GM19240 (cell line): Measurements from ENCODE around the gene STAC.

Experiments
- DNase-seq: peaks from one replicate; pipeline ENCODE4 v3.0.0; 2011; ENCODE audit warnings: low spot score; ENCODE audit not compliant: insufficient read length

Gene STAC, protein sequence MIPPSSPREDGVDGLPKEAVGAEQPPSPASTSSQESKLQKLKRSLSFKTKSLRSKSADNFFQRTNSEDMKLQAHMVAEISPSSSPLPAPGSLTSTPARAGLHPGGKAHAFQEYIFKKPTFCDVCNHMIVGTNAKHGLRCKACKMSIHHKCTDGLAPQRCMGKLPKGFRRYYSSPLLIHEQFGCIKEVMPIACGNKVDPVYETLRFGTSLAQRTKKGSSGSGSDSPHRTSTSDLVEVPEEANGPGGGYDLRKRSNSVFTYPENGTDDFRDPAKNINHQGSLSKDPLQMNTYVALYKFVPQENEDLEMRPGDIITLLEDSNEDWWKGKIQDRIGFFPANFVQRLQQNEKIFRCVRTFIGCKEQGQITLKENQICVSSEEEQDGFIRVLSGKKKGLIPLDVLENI

DNA sequence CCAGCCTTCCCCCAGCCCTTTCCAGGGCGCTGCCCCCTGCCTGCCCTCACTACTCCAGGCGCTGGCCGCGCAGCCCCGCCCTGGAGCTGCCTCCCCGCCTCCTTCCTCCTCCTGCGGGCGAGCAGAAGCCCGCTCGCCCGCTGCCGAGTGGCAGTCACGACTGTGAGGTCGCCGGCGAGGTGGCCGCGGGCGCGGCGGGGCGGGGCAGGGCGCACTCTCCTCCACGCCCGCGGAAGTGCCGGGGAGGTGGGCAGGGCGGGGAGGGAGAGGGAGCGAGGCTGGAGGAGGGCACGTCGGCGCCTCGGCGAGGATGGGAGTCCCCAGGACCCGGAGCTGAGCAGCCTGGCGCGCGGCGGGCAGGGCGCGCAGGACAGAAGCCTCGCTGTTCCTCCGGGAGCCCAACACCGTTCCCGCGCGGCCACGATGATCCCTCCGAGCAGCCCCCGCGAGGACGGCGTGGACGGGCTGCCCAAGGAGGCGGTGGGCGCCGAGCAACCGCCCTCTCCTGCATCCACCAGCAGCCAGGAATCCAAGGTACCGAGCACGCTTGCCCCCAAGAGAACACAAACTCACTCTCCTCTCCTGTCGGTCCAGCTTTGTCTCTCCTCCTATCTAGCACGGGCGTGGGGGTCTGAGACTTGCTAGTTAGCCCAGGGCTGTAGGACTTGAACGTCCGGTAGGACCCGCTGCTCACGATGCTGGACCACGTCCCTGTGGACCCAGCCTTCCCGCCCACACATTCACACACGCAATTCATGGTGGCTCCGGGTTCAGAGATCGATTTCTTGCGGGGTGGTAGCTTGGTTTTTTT lies at the start of gene STAC:
TSS of gene STAC (plus strand) at position 284 of the 811 bp plus-strand sequence. CDS start at position 424, 140 bp downstream.
- no peak for DNase-seq

DNA sequence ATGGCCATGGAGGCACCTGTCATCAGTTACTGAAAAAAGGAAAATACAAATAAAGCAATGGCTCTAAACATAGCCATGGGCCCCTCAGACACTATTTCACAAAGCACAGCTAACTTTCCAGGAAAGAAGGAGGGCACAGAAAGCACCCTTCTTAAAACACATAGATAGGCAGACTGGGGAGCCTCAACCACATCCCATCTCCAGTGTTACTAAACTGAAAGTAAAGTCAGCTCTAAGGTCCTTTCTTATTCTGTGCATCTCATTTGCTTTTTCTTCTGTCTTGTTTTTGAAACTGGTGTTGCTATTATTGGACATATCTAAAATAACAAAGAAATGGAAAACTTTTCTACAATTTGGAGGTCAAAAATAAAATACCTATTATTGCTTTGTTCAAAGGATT lies 48.2 kb upstream of the STAC start:
- DNase-seq = no peak

DNA sequence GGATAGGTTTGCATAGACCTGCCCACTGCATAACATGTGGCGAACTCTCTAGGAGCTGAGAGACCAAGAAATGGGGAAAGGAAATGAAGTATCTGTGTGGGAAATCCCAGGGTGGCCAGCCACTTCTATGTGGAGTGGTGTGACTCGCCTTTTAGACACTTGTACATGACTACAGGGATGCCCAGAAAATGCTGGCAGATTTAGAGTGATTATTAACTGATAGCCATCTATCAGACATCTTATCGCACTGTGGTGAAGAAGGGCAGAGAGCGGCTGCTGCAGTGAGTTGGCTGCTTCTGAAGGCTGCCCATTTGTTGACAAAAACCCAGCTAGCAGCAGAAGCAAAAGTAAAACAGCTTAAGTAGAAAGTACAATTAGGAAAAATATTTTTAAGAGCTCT lies 18.1 kb upstream of the STAC start:
- no peak for DNase-seq

DNA sequence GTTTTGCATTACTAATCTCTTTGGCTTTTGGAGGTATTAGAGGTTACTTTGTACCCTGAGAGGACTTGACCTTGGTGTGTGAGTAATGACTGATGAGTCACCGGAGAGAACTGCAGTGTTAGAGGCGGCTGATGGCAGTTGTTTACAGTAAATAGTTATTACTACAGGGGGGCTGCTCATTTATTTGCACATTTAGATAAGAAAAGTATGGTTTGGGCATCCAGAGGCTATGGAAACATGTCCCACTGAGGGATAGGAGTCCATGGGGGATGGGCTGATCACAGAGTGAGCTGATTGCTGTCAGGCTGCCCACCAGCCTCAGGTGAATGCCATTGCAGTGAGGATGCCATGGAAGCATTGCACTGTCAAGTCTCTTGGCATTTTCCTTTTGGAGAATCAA lies 17.3 kb upstream of the STAC start:
- no peak for DNase-seq

DNA sequence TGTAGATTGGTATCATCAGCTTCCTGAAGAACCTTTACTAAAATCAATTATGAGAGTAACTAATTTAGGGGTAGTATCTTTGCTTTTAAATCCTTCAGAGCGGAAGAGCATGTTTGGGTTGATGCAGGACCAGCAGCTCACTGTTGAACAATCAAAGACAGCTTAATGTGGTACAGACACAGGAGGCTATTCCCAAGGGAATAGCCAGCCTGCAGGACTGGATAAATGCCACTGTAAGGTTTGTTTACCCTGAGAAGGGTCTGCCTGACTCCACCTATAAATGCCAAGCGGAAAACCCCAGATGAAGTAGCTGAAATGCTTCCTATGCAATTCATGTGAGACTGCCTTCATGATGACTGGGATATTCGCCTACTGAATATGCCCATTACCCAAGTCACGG lies 16.0 kb upstream of the STAC start:
- DNase-seq = no peak

DNA sequence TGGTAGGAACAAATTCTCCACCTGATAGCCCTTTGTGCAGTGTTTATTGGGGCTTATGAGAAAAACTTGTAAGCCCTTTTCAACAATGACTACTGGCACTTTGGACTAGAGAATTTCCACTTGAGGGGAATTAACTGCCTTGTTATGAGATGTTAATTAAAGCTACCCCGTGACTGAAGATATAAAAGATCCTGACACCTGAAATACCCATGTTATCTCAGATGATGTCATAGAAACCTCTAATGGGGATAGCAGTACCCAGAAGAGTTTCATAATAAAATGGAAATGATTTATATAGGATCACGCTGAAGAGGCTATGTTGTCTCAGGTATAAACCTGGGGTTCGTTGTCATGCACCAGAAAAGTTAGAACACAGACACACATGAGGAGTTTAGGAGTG lies 14.5 kb upstream of the STAC start:
- no peak for DNase-seq

DNA sequence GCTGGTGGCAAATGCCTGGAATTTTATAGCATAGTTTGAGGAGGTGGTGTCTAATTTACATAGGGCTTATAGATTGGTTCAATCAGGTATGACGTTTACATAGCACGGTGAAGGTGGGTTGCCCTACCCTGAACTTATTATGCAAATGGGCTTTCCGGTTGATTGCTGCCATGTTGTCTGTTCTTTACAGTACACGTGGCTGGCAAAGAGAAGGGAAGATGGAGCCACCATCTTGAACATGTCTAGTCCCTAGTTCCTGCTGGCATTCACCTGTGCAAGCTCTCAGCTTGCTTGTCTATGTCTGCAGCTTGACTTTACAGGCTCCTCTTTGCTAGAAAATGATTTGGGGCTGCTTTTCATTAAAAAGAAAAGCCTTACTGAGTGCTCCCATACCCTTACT lies 14.0 kb upstream of the STAC start:
- no peak for DNase-seq

DNA sequence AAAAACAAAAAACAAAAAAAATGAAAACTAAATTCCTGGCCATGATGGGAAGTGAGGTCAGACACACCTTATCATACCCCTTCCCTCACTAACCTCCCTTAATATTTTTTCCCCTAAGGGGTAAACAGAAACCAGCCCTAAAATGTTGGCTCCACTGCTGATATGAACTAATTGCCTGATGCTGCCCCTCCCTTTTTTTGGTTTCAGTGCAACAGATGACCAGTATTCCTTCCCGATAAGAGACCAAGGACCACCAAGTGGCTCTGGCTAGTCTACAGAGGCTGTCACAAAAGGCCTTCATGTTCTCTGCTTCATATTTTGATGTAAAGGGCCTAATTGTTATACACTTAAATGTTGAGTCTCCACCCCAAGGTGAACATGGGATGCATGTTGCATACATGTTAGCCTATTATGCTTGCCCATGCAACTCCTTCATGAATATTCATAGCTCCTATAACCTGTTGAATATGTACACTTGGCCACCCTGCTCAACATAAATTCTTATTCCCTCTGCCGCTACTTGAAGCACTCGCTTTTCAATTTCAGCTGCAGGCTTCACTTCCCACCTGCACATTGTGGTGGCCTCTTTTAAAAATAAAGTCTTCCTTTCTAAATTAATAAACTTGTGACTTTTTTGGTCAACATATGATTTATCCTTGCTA lies 12.3 kb upstream of the STAC start:
- DNase-seq = no peak

DNA sequence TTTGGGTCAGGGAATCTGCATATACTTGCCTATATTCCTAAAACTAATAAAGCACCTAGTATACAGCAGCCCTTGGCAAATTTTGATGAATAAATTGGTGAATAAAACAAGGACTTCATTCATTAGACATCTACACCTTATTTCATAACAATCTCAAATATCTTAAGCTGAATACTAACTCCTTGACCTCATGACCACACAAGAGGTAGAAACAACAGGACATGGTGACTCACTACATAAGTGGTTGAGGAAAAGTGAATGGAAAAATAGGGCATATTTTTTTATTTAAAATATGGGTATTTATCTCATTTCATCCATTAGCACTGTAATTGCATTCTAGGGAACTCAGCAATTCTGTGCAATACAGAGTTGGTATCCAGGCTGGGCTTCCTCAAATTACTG lies 7.8 kb upstream of the STAC start:
- no peak for DNase-seq

DNA sequence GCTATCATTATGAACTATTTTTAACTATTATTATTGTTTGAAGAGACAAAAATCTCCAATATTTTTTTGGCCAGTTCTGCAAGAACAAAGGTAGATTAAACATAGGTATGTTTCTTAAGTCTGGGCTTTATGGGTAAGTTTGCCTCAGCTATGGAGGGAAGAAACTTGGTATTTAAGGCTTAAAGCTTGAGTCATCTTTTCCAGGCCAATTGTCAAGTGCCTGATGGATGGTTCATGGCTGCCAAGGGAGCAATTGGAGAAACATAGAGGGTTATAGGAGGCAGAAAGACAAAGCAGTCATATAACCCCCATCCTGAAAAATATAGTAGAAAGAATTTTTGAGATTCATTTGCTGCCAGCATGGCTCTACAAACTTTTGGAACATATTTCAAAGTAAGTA lies 7.2 kb upstream of the STAC start:
- no peak for DNase-seq

DNA sequence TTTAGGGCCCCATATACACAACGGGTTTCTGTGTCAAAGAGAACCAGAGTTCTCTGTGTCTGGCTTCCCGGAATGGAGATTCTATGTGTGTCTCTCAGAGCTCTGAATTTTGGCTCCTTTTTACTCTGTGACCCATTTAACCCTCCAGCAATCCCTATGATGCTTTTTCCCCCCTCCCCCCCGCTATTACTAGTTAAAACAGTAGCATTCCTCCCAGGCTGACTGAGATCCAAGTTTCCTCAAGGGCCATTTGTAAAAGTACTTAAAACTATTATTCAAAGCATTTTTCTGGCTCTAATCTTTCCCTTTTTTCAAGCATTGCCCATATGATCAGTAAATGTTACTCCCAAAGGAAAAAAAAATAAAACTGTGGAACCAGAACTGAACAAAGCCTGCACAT lies 6.6 kb upstream of the STAC start:
- DNase-seq = no peak

DNA sequence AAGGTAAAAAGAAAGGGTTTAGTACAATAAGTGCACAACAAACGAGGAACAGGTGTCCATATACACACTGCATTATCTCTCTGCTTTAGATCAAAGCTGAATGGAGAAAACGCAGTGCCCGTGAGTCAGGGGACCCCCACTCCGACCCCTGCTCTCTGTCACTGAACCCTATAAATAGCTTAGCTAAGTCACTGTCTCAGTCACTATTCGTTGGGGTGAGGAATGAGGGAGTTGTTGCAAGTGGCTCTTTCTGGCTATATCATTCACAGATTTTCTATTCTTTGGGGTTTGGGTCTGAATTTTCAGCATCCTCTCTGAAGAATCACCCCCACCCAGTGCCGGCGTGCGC lies 458 bp upstream of the STAC start:
- no peak for DNase-seq

DNA sequence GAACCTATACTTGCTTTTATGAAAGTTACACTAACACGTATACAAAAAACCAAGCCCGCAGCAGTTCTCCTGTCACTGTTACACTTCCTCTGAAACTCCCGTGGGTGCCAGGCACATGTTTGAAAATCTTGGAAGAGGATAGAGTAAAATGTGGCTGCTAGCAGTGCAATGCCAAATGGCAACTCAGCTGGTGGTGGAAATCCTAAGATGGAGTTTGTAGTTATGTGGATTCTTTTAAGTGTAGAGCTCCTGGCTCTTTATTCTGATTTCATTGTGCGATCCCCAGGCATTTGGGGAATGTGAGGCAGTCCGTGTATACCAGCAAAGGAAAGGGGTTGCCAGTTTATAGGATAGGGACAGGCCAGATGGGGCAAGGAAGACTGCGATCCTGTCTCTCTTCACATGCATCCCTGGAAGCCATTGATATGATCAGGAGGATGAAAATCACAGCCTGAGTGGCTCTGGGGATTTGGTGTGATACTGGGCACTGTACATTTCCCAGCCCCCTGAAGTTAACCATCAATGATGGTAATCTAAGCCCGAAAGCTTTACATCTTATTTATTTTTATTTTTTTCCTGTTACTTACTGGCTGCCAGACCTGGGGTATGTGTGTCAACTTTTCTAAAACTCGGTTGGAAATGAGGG lies 1.1 kb downstream of the STAC start:
- DNase-seq = no peak

DNA sequence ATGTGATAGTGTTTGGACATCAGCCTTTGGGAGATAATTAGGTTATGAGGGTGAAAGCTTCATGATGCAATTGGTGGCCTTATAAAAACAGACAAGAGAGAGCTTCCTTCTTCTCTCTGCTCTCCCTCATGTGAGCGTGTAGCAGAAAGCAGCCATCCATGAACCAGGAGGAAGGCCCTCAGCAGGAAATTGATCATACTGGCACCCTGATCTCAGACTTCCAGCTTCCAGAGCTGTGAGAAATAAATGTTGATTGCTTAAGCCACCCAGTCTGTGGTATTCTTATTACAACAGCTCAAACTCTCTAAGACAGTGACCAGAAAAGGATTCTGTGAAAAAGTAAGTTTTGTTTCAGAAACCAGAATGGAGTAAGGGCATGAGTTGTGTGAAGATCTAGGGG lies 13.3 kb downstream of the STAC start:
- DNase-seq = no peak

DNA sequence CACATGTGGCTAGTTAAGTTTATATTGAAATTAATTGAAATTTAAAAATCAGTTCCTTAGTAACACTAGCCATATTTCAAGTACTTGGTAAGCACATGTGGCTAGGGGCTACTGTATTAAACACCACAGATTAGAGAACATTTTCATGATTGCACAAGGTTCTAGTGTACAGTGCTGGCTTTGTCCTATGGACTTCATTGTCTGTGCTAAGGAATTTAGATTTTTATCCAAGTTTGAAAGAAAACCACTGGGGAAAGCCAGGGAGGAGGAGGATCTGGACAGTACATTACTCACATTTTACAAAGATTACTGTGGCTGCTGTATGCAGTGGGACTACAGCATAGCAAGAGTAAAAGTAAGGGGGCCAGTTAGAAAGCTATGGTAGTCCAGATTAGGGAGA lies 13.9 kb downstream of the STAC start:
- no peak for DNase-seq

DNA sequence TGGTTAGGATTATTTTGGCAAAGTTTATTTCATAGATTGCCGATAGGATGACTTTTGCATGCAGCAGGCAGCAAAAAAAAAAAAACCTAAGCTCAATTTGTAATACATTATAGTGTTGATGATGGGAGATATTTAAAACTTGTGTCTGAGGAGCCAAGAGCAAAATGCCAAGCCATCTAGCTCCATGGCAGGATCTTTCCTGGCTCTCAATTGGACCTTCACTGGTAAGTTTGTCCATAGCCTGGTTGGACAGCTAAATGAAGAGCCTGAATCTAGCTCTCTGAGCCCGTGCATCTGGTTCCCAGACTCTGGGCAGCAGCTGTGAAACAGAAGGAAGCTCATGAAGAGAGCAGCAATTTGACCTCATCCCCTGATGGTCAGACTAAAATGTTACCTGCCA lies 17.5 kb downstream of the STAC start:
- DNase-seq = no peak

DNA sequence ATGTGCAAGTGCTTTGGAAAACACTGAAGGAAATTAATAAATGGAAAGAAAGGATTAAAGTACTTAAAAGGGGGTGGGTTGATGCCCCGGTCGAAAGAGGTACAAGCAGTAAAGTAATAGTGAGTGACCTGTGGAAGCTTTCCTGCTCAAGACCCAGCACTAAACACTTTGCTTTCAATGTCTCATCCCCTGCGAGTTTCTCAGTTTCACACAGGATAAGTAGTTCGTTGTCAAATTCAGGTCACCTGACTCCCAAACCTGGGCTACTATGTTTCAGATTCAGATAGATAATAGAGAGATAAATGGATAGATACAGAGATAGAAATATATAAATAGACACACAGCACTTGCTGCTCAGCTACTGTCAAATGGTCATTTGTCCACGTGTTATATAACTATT lies 19.6 kb downstream of the STAC start:
- no peak for DNase-seq

DNA sequence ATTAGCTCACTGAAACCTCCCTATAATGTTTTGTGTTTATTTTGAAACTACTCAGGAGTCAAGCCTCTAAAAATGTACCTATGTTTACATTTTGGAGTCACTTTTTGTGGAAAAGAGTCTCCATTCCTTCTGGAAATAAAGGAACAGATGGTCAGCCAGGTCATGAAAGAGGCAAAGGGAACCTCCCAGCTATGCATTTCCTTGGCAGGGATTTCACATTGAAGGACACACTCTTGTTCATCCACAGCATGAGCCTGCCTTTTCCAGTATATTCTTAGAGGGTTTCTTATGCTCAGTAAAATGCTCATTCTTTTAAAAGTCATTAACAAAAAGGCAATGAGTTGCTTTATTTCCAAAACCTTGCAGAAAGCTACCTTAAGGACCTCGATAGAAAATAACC lies 20.8 kb downstream of the STAC start:
- DNase-seq = no peak

DNA sequence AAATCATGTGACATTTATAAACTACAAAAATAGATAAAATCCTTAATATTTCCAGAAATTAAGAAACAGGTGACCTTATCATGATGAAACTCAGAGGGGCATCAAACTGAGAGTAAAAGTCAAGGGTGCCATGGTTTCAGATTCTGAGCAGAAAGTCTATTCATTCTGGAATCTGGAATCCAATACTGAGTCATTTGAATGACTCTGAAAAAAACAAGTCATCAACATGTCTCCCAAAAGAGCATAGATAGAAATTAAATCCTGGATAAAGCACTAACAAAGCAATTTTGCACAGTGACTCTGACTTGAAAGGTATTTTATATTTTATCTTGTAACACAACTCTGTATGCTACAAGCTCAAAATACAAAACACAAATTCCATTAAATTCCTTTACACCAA lies 23.4 kb downstream of the STAC start:
- DNase-seq = no peak

DNA sequence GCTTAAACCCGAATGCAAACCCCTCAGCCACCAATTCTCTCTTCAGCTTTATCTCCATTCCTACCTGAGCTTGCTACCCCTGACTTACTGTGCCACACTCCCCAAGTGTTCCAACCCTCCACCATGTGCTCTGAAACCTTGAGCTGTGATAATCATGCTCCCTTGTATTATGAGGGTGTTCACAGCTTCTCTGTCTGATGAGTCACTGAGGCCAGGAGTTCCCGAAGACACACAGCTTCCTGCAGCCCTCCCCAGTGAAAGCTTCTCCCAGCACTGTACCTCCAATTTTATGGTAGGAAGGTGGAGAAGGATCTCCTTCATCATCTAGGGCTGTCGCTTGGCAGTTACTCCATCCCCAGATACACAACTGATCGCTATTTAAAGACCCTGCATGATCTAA lies 24.9 kb downstream of the STAC start:
- no peak for DNase-seq

DNA sequence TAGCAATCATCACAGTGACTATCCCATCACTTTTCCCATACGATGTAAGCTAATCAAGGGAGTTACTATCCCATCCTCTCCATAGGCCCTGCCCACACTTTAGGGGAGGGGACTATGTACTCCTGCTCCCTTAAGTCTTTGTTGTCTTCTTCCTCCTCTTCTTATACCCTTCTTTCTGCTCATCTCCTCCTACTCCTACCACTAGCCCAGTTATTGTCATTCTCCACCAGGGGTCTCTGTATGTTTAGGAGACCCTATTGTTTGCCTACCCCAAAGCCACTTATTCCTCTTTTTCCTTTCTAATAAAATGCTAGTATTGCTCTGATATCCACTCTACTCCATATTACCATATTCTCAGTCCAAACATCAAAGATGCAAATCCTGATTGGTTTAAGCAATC lies 27.8 kb downstream of the STAC start:
- DNase-seq = no peak

DNA sequence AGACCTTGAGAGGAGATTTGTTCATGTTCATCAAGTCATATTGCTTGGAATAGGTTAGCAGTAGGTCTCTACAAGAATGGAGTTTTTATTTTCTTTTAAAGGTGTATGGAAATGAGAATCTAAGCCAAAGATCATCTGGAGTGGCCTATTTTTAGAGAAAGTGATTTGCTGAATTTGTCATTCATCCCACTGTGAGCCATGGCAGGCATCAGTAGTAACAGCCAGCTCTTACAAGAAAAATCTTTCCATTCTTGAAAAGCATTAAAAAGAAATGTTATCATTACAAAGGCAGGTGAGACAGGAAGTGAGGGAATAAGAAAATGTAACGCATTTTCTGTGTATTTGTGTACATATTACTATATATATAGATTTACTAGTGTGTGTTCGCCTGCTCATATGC lies 29.6 kb downstream of the STAC start:
- no peak for DNase-seq
